SK-N-SH treated with all-trans-retinoic acid at 6 μM for 48 hours (cell line): ENCODE data around the gene TAX1BP1.

Experiments
- ATAC-seq: fragments of 200-7000 bp; cut with Tn5 transposase; 3 replicates; pipeline ENCODE4 v1.9.1; 2020; ENCODE audit warnings: mild to moderate bottlenecking, moderate library complexity
- ARNTL ChIP-seq: fragments of 450-650 bp; formaldehyde crosslinking; IDR thresholded peaks from 2 replicates; pipeline ENCODE4 v1.5.0; 2020; ENCODE audit warnings: low read depth, mild to moderate bottlenecking, moderate library complexity, borderline replicate concordance
- BACH2 ChIP-seq: fragments of 250-450 bp; sonication (Bioruptor Pico); IDR thresholded peaks from 2 replicates; pipeline ENCODE4 v1.9.0; 2021; ENCODE audit warnings: mild to moderate bottlenecking, borderline replicate concordance
- CSDC2 ChIP-seq: fragments of 250-450 bp; sonication (Bioruptor Pico); IDR thresholded peaks from 2 replicates; pipeline ENCODE4 v1.5.0; 2020; ENCODE audit warnings: mild to moderate bottlenecking, moderate library complexity
- ESRRG ChIP-seq: fragments of 250-450 bp; sonication (Bioruptor Pico); IDR thresholded peaks from 2 replicates; pipeline ENCODE4 v1.6.1; 2021; ENCODE audit warnings: mild to moderate bottlenecking
- GLIS3 ChIP-seq: fragments of 250-450 bp; sonication (Bioruptor Pico); IDR thresholded peaks from 2 replicates; pipeline ENCODE4 v1.5.0; 2020; ENCODE audit warnings: mild to moderate bottlenecking, moderate library complexity
- ISL1 ChIP-seq: fragments of 250-450 bp; sonication (Bioruptor Pico); IDR thresholded peaks from 2 replicates; pipeline ENCODE4 v2.1.2; 2022; ENCODE audit warnings: mild to moderate bottlenecking, moderate library complexity
- OSR1 ChIP-seq: fragments of 250-450 bp; sonication (Bioruptor Pico); IDR thresholded peaks from 2 replicates; pipeline ENCODE4 v1.8.0; 2022; ENCODE audit warnings: moderate library complexity, mild to moderate bottlenecking, inconsistent platforms
- PPARA ChIP-seq: fragments of 250-450 bp; sonication (Bioruptor Pico); IDR thresholded peaks from 2 replicates; pipeline ENCODE4 v1.5.0; 2020; ENCODE audit warnings: mild to moderate bottlenecking, borderline replicate concordance
- RARB ChIP-seq: fragments of 250-450 bp; sonication (Bioruptor Pico); IDR thresholded peaks from 2 replicates; pipeline ENCODE4 v1.8.0; 2021; ENCODE audit warnings: mild to moderate bottlenecking, moderate library complexity
- SNAI2 ChIP-seq: fragments of 250-450 bp; sonication (Bioruptor Pico); IDR thresholded peaks from 2 replicates; pipeline ENCODE4 v1.5.0; 2020; ENCODE audit warnings: mild to moderate bottlenecking, moderate library complexity
- TCF4 ChIP-seq: fragments of 250-450 bp; sonication (Bioruptor Pico); IDR thresholded peaks from 2 replicates; pipeline ENCODE4 v1.8.0; 2021; ENCODE audit warnings: mild to moderate bottlenecking, moderate library complexity, borderline replicate concordance
- TOX ChIP-seq: fragments of 250-450 bp; sonication (Bioruptor Pico); IDR thresholded peaks from 2 replicates; pipeline ENCODE4 v1.8.0; 2021; ENCODE audit warnings: mild to moderate bottlenecking, moderate library complexity, borderline replicate concordance
- ZC3H10 ChIP-seq: fragments of 250-450 bp; sonication (Bioruptor Pico); IDR thresholded peaks from 2 replicates; pipeline ENCODE4 v1.5.1; 2021; ENCODE audit warnings: mild to moderate bottlenecking, moderate library complexity
- ZFP3 ChIP-seq: fragments of 250-450 bp; sonication (Bioruptor Pico); IDR thresholded peaks from 2 replicates; pipeline ENCODE4 v1.5.0; 2020; ENCODE audit warnings: mild to moderate bottlenecking, moderate library complexity
- ZFP30 ChIP-seq: fragments of 450-650 bp; formaldehyde crosslinking; IDR thresholded peaks from 2 replicates; pipeline ENCODE4 v1.5.0; 2022; ENCODE audit warnings: mild to moderate bottlenecking, moderate library complexity
- ZNF565 ChIP-seq: fragments of 450-650 bp; formaldehyde crosslinking; conservative IDR thresholded peaks from 2 replicates; pipeline ENCODE4 v1.5.0; 2020; ENCODE audit warnings: low read depth, mild to moderate bottlenecking, moderate library complexity
- ZNF70 ChIP-seq: fragments of 450-650 bp; formaldehyde crosslinking; IDR thresholded peaks from 2 replicates; pipeline ENCODE4 v1.5.0; 2020; ENCODE audit warnings: mild to moderate bottlenecking, moderate library complexity
- ZNF8 ChIP-seq: fragments of 450-650 bp; formaldehyde crosslinking; IDR thresholded peaks from 2 replicates; pipeline ENCODE4 v1.5.0; 2020; ENCODE audit warnings: mild to moderate bottlenecking, moderate library complexity
- TF ChIP-seq, protein P1 (sequence below): fragments of 250-450 bp; sonication (Bioruptor Pico); IDR thresholded peaks from 2 replicates; pipeline ENCODE4 v1.8.0; 2021; ENCODE audit warnings: low read depth, mild to moderate bottlenecking, moderate library complexity, borderline replicate concordance
- TF ChIP-seq, protein P2 (sequence below): fragments of 250-450 bp; sonication (Bioruptor Pico); IDR thresholded peaks from 2 replicates; pipeline ENCODE4 v1.8.0; 2020; ENCODE audit warnings: mild to moderate bottlenecking, moderate library complexity, borderline replicate concordance
- TF ChIP-seq, protein P3 (sequence below): fragments of 250-450 bp; sonication (Bioruptor Pico); IDR thresholded peaks from 2 replicates; pipeline ENCODE4 v1.5.1; 2021; ENCODE audit warnings: mild to moderate bottlenecking, moderate library complexity
- TF ChIP-seq, protein P4 (sequence below): fragments of 250-450 bp; sonication (Bioruptor Pico); IDR thresholded peaks from 2 replicates; pipeline ENCODE4 v1.5.1; 2020; ENCODE audit warnings: low read depth, mild to moderate bottlenecking, moderate library complexity

TAX1BP1 gene

DNA sequence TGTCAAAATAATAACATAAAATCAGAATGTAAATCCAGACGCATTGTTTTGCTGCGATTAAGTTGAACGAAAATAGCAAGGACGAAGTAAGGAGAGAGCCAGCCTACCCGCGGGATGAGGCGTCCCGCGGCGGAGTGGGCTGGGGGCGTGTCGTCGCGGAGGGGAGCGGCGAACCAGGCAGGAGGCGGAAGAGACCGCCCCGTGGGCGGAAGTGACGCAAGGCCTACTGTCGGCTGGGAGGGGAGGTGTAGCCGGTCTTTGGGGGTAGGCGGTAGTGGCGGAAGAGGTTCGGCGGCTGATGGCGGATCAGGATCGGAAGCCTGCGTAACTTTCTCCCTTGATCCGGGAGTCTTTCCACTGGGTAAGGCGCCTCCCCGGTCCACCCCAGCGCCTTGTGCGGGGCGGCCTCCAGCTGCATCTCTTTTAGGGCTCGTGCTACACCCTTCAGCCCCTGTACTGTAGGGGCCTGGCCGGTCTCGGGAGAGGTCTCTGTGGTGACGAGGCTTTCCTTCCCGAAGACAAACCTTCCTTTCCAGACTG lies at the start of gene TAX1BP1:
TAX1BP1 (plus strand) TSS at position 254 of the 540 bp plus-strand sequence. CDS start 8,363 bp downstream, outside the sequence.
- ATAC-seq: peak; percentile 96
- TF ChIP-seq RARB (CRISPR knock-in tag) (no peak), ZNF70 (CRISPR knock-in tag) (no peak)
- TF ChIP-seq, protein P1, sequence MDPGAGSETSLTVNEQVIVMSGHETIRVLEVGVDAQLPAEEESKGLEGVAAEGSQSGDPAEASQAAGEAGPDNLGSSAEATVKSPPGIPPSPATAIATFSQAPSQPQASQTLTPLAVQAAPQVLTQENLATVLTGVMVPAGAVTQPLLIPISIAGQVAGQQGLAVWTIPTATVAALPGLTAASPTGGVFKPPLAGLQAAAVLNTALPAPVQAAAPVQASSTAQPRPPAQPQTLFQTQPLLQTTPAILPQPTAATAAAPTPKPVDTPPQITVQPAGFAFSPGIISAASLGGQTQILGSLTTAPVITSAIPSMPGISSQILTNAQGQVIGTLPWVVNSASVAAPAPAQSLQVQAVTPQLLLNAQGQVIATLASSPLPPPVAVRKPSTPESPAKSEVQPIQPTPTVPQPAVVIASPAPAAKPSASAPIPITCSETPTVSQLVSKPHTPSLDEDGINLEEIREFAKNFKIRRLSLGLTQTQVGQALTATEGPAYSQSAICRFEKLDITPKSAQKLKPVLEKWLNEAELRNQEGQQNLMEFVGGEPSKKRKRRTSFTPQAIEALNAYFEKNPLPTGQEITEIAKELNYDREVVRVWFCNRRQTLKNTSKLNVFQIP (CRISPR knock-in tag): no peak

DNA sequence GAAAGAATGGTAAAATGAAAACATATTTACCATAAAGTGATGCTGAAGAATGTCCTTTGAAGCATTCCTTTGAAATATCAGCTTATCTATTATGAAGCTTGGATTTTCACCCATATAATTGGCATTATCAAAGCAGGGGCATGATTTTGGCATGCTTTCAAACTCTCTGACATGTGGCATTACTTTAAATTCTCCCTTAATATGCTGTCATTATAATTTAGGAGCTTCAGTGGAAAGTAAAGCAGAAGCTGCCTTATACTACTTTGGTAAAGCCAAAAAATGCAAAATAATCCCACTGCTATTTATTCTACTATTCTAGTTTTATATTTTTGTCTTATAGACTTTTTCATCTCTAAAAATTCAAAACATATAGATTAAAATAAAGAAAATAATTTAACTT lies 49.3 kb upstream of the TAX1BP1 start:
- peak; percentile 48 for ATAC-seq
- no peak for TF ChIP-seq ZC3H10 (CRISPR knock-in tag)
- no peak for TF ChIP-seq ESRRG (CRISPR knock-in tag)
- no peak for TF ChIP-seq CSDC2 (CRISPR knock-in tag)
- no peak for TF ChIP-seq ZNF8 (CRISPR knock-in tag)
- peak; percentile 77 for TF ChIP-seq ISL1 (CRISPR knock-in tag)
- TF ChIP-seq, protein P2, sequence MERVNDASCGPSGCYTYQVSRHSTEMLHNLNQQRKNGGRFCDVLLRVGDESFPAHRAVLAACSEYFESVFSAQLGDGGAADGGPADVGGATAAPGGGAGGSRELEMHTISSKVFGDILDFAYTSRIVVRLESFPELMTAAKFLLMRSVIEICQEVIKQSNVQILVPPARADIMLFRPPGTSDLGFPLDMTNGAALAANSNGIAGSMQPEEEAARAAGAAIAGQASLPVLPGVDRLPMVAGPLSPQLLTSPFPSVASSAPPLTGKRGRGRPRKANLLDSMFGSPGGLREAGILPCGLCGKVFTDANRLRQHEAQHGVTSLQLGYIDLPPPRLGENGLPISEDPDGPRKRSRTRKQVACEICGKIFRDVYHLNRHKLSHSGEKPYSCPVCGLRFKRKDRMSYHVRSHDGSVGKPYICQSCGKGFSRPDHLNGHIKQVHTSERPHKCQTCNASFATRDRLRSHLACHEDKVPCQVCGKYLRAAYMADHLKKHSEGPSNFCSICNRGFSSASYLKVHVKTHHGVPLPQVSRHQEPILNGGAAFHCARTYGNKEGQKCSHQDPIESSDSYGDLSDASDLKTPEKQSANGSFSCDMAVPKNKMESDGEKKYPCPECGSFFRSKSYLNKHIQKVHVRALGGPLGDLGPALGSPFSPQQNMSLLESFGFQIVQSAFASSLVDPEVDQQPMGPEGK (CRISPR knock-in tag): no peak
- TF ChIP-seq, protein P3, sequence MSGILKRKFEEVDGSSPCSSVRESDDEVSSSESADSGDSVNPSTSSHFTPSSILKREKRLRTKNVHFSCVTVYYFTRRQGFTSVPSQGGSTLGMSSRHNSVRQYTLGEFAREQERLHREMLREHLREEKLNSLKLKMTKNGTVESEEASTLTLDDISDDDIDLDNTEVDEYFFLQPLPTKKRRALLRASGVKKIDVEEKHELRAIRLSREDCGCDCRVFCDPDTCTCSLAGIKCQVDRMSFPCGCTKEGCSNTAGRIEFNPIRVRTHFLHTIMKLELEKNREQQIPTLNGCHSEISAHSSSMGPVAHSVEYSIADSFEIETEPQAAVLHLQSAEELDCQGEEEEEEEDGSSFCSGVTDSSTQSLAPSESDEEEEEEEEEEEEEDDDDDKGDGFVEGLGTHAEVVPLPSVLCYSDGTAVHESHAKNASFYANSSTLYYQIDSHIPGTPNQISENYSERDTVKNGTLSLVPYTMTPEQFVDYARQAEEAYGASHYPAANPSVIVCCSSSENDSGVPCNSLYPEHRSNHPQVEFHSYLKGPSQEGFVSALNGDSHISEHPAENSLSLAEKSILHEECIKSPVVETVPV (CRISPR knock-in tag): no peak
- TF ChIP-seq ARNTL: no peak

DNA sequence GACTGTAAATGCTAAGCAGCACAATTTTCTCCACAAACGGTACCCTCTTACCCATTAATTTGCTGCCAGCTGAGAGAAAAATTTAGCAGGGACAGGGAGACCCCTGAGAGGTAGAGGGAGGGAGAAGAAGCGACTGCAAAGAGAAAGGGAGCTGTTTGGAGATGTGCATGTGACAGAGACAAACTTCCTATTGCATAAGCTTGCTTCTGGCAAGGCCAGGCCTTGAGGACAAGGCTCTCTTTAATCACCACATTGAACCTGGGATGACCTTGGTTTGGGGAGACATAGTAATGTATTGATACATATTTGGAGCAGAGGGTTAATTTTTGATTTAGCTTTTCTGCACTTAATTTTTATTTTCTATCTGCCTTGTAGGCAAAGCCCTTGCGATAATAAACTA lies 46.2 kb upstream of the TAX1BP1 start:
- ATAC-seq: no peak
- TF ChIP-seq ZC3H10 (CRISPR knock-in tag) (no peak), CSDC2 (CRISPR knock-in tag) (no peak), GLIS3 (CRISPR knock-in tag) (no peak), ZNF8 (CRISPR knock-in tag) (no peak), BACH2 (CRISPR knock-in tag) (no peak), PPARA (no peak), OSR1 (CRISPR knock-in tag) (no peak), ARNTL (no peak), ZNF565 (no peak)
- TF ChIP-seq, protein P2 (CRISPR knock-in tag): no peak
- TF ChIP-seq, protein P3 (CRISPR knock-in tag): no peak

DNA sequence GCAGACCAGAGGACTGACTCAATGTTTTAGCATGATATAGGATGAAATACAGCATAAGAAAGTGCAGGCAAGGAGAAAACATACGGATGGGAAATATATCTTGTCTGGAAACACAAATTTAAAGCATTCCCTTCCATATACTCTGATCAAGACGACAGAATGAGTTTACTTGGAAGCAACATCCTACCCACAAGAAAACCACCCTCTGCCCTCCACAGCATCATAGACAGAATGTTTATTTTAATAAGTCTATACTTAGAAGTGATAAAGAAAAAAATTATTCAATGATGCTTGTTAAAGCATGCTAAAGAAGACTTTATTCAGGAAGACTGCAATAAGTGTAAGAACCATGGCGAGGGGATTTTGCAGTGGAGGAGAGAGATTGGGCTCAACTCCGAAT lies 44.9 kb upstream of the TAX1BP1 start:
- no peak for ATAC-seq
- TF ChIP-seq ZFP30 (no peak), TOX (CRISPR knock-in tag) (no peak), ZFP3 (no peak), ZNF8 (CRISPR knock-in tag) (no peak), GLIS3 (CRISPR knock-in tag) (no peak), TCF4 (no peak), OSR1 (CRISPR knock-in tag) (no peak), ESRRG (CRISPR knock-in tag) (no peak), ZC3H10 (CRISPR knock-in tag) (no peak), SNAI2 (CRISPR knock-in tag) (no peak), ZNF70 (CRISPR knock-in tag) (no peak), ZNF565 (no peak), BACH2 (CRISPR knock-in tag) (no peak), RARB (CRISPR knock-in tag) (no peak)
- TF ChIP-seq, protein P4, sequence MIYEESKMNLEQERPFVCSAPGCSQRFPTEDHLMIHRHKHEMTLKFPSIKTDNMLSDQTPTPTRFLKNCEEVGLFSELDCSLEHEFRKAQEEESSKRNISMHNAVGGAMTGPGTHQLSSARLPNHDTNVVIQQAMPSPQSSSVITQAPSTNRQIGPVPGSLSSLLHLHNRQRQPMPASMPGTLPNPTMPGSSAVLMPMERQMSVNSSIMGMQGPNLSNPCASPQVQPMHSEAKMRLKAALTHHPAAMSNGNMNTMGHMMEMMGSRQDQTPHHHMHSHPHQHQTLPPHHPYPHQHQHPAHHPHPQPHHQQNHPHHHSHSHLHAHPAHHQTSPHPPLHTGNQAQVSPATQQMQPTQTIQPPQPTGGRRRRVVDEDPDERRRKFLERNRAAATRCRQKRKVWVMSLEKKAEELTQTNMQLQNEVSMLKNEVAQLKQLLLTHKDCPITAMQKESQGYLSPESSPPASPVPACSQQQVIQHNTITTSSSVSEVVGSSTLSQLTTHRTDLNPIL (CRISPR knock-in tag): no peak
- TF ChIP-seq, protein P3 (CRISPR knock-in tag): no peak
- TF ChIP-seq, protein P1 (CRISPR knock-in tag): no peak
